Heart right ventricle (tissue), 16 donors: ENCODE results near the gene TTLL7. TPM values are rescaled to one million over a fixed set of nuclear protein-coding genes. Genes with fewer than 3 reads are reported as not detected.

Source experiments
- ATAC-seq, 8 donors: fragments of 200-7000 bp; cut with Tn5 transposase; one replicate each; pipeline ENCODE4 v1.9.1; 2020; ENCODE audit warnings: mild to moderate bottlenecking in 8 of 8, moderate library complexity in 8 of 8, moderate number of reproducible peaks in 1 of 8
- DNase-seq, 2 donors: peaks; one replicate each; pipeline ENCODE4 v3.0.0-alpha.2; 2020
- H3K27ac ChIP-seq, 10 donors: fragments of 200-600 bp; sonication (generic) in 2 of 10; one replicate each; pipeline versions ENCODE4 v1.5.0 to v1.8.0; 2020 to 2022; ENCODE audit warnings: mild to moderate bottlenecking in 3 of 10
- H3K27me3 ChIP-seq, 7 donors: fragments of 200-600 bp; one replicate each; pipeline ENCODE4 v1.8.0; 2021 to 2022; ENCODE audit warnings: mild to moderate bottlenecking in 2 of 7
- H3K36me3 ChIP-seq, 9 donors: fragments of 200-600 bp; sonication (generic) in 1 of 9; one replicate each; pipeline versions ENCODE4 v1.5.0 to v1.8.0; 2020 to 2022; ENCODE audit warnings: mild to moderate bottlenecking in 2 of 9
- H3K4me1 ChIP-seq, 9 donors: fragments of 200-600 bp; sonication (generic) in 1 of 9; one replicate each; pipeline versions ENCODE4 v1.5.0 to v1.8.0; 2020 to 2022; ENCODE audit warnings: mild to moderate bottlenecking in 4 of 9
- H3K4me3 ChIP-seq, 10 donors: fragments of 200-600 bp; sonication (generic) in 2 of 10; one replicate each; pipeline versions ENCODE4 v1.5.0 to v1.8.0; 2020 to 2022; ENCODE audit warnings: mild to moderate bottlenecking in 7 of 10, moderate library complexity in 2 of 10
- H3K9me3 ChIP-seq, 11 donors: fragments of 200-600 bp in 10 of 11; sonication (generic) in 2 of 11; one replicate each; pipeline versions ENCODE4 v1.5.0 to v1.8.0; 2013 to 2022; ENCODE audit warnings: mild to moderate bottlenecking in 2 of 11, control low read depth in 1 of 11, moderate library complexity in 1 of 11
- WGBS, 2 donors: extraction: QIAGEN DNeasy Blood & Tissue Kit; methylation state at CpG; one replicate each; pipeline ENCODE4 v1.1.7; 2013; ENCODE audit warnings: inconsistent platforms in 1 of 2; 5-methylcytosine and 5-hydroxymethylcytosine counted together
- intact Hi-C, 10 donors: fragments of 100-400 bp; cut with DNase I; formaldehyde crosslinking; loops; one replicate each; pipeline versions ENCODE4 v1.11.1 to v1.14.2; 2022
- long read RNA-seq, 3 donors: library from polyadenylated mRNA; unstranded; transcript quantifications; one replicate each; pipeline ENCODE4 v2.0.0, GENCODE V29; 2020 to 2021
- polyA plus RNA-seq, 2 donors: library from polyadenylated mRNA; stranded (reverse); fragments of 200-250 nt; gene quantifications; one replicate each; pipeline ENCODE4 v1.2.3, GENCODE V29; 2013
- total RNA-seq, 10 donors: library from RNA; stranded (reverse); fragmentation: NEBNext Ultra II Directional in 3 of 10; extraction: Animal tissue kit (Norgen Biotek cat#: 25700) in 3 of 10; gene quantifications; one replicate each; pipeline versions ENCODE4 v1.2.1 to v1.2.4, GENCODE V29; 2021 to 2023
- TF ChIP-seq, protein P1 (sequence below), 9 donors: fragments of 200-600 bp; sonication (generic) in 2 of 9; IDR thresholded peaks; one replicate each; pipeline versions ENCODE4 v1.5.0 to v1.8.0; 2021 to 2022; ENCODE audit warnings: antibody characterized with exemption in 9 of 9, mild to moderate bottlenecking in 5 of 9, moderate library complexity in 1 of 9
- donor health status: Arrhythmogenic right ventricular cardiomyopathy.
- donor health status: ischemic (EF 13 %, LVEDD 7.1; RV severe dilation, severe dysfunction).
- donor health status: healthy with polysubstance abuse.
- donor health status: DM: no; HTN: yes; CAD: no.
- donor health status: DM: no; HTN: no; CAD: no.
- donor health status: ischemic (EF 25% LVEDD 6.9; RV normal size, moderate dysfunction).
- donor health status: ischemic (EF 25% LVEDD 5.7; RV mildly dilated, moderate dysfunction).
- donor health status: healthy.
- donor health status: DM: yes; HTN: yes; CAD: no.
- donor health status: Ischemic cardiomyopathy.
- donor health status: ischemic (EF 35%, LVEDD 5.7; RV mildly dilated, moderate dysfunction).
- donor health status: nonischemic (EF 11% LVEDD 7.7; RV severe dilation, severe dysfunction).
- donor health status: DM: yes; HTN: yes; CAD: no.
- donor health status: PGD.
- donor health status: ischemic (EF 29% LVEDD 5.4; RV normal size, mild dysfunction).
- donor health status: nonischemic (EF 23%, LVEDD 6.1; RV moderate dilation, normal function).

TTLL7 gene, protein sequence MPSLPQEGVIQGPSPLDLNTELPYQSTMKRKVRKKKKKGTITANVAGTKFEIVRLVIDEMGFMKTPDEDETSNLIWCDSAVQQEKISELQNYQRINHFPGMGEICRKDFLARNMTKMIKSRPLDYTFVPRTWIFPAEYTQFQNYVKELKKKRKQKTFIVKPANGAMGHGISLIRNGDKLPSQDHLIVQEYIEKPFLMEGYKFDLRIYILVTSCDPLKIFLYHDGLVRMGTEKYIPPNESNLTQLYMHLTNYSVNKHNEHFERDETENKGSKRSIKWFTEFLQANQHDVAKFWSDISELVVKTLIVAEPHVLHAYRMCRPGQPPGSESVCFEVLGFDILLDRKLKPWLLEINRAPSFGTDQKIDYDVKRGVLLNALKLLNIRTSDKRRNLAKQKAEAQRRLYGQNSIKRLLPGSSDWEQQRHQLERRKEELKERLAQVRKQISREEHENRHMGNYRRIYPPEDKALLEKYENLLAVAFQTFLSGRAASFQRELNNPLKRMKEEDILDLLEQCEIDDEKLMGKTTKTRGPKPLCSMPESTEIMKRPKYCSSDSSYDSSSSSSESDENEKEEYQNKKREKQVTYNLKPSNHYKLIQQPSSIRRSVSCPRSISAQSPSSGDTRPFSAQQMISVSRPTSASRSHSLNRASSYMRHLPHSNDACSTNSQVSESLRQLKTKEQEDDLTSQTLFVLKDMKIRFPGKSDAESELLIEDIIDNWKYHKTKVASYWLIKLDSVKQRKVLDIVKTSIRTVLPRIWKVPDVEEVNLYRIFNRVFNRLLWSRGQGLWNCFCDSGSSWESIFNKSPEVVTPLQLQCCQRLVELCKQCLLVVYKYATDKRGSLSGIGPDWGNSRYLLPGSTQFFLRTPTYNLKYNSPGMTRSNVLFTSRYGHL
- total RNA-seq (10 to 100 TPM in 1 of 10 donors, 1 to 10 TPM in 9; 2.1 to 12.1 (median 3.7) TPM), polyA plus RNA-seq (1 to 10 TPM; 1.0 to 4.2 TPM)
- long read RNA-seq, donor 1, full-length matches to known transcripts, result 2 of 2 reads
- long read RNA-seq, donor 1, partial matches to known transcripts, result 0 of 2 reads
- long read RNA-seq, donor 1, other reads (novel, unspliced or antisense), result 0 of 2 reads
- long read RNA-seq, donor 2, full-length matches to known transcripts, result 2 of 4 reads
- long read RNA-seq, donor 2, partial matches to known transcripts, result 1 of 4 reads
- long read RNA-seq, donor 2, other reads (novel, unspliced or antisense), result 1 of 4 reads
- long read RNA-seq, donor 3, partial matches to known transcripts, result 0 of 1 reads
- long read RNA-seq, donor 3, other reads (novel, unspliced or antisense), result 1 of 1 reads

DNA sequence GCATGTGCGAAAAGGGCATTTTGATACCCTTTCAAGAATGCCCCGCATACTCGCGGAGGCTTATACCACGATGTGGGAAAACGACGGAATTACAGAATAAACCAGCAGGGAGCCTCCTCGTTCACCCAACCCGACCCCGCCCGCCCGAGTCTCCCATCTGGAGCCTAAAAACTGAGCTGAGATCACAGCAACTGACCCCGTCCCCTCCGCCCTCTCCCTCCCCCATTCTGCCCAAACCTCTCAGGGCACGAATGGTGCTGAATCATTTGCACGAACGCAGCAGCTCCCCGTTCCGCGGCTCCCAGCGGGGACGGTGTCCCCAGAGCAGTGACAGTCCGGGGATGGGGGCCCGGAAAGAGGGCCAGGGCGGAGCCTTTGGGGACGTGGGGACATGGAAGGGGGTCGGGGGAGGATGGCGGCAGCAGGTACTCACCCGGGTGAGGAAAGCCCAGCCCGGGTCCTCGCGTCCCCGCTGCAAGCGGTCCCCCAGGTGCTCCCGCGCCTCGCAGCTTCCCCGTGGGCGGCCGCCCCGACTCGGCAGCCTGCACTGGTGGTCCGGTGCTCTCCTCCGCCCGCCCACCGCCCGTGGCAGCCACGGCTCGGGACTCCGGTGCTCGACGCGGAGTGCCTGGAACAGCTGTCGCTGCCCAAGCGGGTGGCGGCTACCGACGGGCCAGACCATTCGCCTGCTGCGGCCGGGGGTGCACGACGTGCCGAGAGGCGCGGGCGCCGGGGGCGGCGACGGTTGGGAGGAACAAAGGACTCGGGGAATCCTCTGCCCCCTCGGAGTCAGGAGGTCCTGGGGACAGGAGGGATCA lies at the start of gene TTLL7:
Gene TTLL7, minus strand, starts transcription at position 635 of the 818 bp plus-strand sequence. CDS start 46,921 bp downstream, outside the sequence.
- TF ChIP-seq, protein P1, sequence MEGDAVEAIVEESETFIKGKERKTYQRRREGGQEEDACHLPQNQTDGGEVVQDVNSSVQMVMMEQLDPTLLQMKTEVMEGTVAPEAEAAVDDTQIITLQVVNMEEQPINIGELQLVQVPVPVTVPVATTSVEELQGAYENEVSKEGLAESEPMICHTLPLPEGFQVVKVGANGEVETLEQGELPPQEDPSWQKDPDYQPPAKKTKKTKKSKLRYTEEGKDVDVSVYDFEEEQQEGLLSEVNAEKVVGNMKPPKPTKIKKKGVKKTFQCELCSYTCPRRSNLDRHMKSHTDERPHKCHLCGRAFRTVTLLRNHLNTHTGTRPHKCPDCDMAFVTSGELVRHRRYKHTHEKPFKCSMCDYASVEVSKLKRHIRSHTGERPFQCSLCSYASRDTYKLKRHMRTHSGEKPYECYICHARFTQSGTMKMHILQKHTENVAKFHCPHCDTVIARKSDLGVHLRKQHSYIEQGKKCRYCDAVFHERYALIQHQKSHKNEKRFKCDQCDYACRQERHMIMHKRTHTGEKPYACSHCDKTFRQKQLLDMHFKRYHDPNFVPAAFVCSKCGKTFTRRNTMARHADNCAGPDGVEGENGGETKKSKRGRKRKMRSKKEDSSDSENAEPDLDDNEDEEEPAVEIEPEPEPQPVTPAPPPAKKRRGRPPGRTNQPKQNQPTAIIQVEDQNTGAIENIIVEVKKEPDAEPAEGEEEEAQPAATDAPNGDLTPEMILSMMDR (IDR thresholded peaks at IDR 0.05), result no peak
- H3K27me3 ChIP-seq, result peaks cover 0 to 44% (median 7%) of the 10 kb centered on the region in 7 donors
- peak within 1 kb of the TSS in 9 of 10 donors; percentile 61 to 86 (median 80) for H3K27ac ChIP-seq
- no peaks in the 10 kb centered on the region for H3K36me3 ChIP-seq
- peak; percentile 79 to 83 for DNase-seq
- H3K4me3 ChIP-seq, result peak within 1 kb of the TSS; percentile 63 to 93 (median 84)
- peak; percentile 93 to 98 (median 95) for ATAC-seq
- peaks cover 0 to 32% (median 3%) of the 10 kb centered on the region in 9 donors for H3K4me1 ChIP-seq
- intact Hi-C loops, result loop anchor here in 1 of 10 donors (10.0 kb wide), 1 partner anchor 76 kb away; no protein-coding TSS in a partner anchor
- WGBS, 2 donors, result 1 to 2% methylated on average over 68 to 73 of the region's 73 CpGs
- no peaks in the 10 kb centered on the region for H3K9me3 ChIP-seq

DNA sequence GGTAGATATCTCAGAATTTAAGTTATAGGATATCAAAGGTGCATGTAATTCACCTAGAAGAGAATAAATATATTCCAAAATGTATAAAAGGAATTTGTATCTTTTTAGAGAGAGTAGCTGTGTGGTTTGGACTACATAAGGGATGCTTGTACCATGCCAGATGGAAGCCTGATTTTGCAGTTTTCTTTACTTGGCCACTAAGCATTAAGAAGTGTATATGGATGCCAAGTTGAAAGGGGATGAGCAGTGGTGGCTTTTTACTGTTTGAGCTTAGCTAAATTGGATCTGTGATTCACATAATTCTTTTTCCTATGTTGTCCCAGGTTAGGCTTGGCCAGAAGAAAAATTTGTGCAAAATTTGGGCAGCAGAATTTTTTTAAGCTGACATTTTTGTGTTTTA lies 43.5 kb upstream of the TTLL7 start:
- no peaks in the 10 kb centered on the region for H3K9me3 ChIP-seq
- TF ChIP-seq, protein P1 (IDR thresholded peaks at IDR 0.05), result no peak
- H3K27me3 ChIP-seq, result no peaks in the 10 kb centered on the region
- H3K36me3 ChIP-seq, result no peaks in the 10 kb centered on the region
- no peaks in the 10 kb centered on the region for H3K4me1 ChIP-seq
- no peak overlapping the region for H3K4me3 ChIP-seq
- no peak overlapping the region for H3K27ac ChIP-seq
- intact Hi-C loops, result no loop called here
- DNase-seq, result no peak
- no peak for ATAC-seq

DNA sequence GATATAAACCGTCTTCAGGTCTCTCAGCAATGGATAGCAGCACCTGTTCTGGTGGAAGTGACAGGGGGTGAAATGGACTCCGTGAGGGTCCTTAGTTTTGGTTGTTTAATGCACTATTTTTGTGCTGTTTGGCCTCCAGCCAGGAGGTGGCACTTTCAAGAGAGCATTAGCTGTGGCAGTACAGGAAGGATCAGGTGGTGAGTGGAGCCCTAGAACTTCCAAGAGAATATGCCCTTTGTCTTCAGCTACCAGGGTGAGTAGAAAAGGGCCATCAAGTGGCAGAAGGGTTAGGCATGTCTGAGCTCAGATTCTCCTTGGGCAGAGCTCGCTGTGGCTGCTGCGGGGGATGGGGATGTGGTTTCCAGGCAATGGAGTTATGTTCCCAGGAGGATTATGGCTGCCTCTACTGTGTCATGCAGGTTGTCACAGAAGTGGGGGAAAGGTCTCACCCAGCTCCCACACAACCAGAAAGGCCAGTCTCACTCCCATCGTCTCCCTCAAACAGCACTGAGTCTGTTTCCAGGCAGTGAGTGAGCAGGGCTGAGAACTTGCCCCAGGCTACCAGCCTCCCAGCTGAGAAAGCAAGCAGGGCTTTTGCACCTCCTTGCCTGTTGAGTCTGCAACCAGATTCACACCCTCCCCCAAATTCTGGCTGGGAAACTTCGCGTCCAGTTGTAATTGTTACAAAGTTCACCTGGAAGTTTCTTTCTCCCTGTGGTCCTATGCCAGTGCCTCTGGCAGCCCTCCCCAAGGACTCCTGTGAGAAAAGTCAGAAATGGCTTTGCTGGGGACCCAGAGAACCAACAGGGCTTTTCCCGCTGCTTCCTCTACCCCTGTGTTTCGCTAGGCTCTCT lies 39.1 kb upstream of the TTLL7 start:
- Histone ChIP-seq H3K4me1 (no peaks in the 10 kb centered on the region), H3K4me3 (no peak overlapping the region), H3K9me3 (peaks cover 0 to 6% (median 0%) of the 10 kb centered on the region in 11 donors), H3K27ac (no peak overlapping the region), H3K27me3 (no peaks in the 10 kb centered on the region), H3K36me3 (no peaks in the 10 kb centered on the region)
- TF ChIP-seq, protein P1 (IDR thresholded peaks at IDR 0.05), result no peak
- ATAC-seq (no peak), DNase-seq (no peak)
- 78 to 87% methylated on average over 9 of the region's 9 CpGs for WGBS, 2 donors
- intact Hi-C loops, result no loop called here
